Measurements from ENCODE around the gene RALGAPA1.
"Not testable (repeated sequence)": the region's sequence is repeated elsewhere in the genome, so short reads cannot be mapped to it uniquely, and the experiment has no call there.

RALGAPA1 gene

DNA sequence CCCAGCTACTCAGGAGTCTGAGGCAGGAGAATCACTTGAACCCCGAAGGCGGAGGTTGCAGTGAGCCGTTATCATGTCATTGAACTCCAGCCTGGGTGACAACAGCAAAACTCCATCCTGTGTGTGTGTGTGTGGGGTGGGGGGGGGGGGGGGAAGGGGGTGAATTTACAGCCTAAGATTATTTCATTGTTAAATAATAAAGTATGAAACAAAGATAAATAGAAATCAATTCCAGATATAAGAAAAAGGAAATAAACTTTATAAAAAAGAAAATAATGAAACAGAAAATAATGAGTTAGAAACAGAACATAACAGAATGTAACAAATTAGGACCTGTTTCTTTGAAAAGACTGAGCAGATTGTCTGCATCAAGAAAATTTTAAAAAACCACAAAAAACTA lies 191.6 kb downstream of the RALGAPA1 start:
- TF ChIP-seq, protein P1, sequence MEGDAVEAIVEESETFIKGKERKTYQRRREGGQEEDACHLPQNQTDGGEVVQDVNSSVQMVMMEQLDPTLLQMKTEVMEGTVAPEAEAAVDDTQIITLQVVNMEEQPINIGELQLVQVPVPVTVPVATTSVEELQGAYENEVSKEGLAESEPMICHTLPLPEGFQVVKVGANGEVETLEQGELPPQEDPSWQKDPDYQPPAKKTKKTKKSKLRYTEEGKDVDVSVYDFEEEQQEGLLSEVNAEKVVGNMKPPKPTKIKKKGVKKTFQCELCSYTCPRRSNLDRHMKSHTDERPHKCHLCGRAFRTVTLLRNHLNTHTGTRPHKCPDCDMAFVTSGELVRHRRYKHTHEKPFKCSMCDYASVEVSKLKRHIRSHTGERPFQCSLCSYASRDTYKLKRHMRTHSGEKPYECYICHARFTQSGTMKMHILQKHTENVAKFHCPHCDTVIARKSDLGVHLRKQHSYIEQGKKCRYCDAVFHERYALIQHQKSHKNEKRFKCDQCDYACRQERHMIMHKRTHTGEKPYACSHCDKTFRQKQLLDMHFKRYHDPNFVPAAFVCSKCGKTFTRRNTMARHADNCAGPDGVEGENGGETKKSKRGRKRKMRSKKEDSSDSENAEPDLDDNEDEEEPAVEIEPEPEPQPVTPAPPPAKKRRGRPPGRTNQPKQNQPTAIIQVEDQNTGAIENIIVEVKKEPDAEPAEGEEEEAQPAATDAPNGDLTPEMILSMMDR (IDR thresholded peaks at IDR 0.05; ENCODE audit: borderline replicate concordance, insufficient read depth, low read depth, low read length): no peak

DNA sequence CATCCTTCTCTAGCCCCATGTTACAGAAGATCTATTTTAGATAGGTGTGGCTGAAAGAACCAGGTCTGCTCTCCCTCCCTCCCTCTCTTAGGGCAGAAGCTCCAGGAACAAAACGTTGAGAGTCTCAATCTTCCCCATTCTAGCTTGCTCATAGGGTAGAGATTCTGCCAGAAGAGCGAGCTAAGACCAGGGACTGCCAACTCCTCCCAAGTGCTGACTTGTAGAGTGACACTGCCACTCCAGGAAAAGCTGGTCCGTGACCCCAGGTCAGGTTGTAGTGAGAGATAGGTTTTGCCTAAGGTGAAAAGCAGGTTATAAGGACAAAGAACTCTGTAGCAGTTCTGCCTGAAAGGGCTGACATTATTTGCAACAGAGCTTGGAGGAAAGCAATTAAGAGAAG lies 201.7 kb downstream of the RALGAPA1 start:
- TF ChIP-seq, protein P1 (IDR thresholded peaks at IDR 0.05; ENCODE audit: borderline replicate concordance, insufficient read depth, low read depth, low read length): no peak

More for the DNA sequence above, 191.6 kb downstream of the RALGAPA1 start:
- no peak overlapping the region for H3K4me3 ChIP-seq (ENCODE audit: low read depth, low read length)

DNA sequence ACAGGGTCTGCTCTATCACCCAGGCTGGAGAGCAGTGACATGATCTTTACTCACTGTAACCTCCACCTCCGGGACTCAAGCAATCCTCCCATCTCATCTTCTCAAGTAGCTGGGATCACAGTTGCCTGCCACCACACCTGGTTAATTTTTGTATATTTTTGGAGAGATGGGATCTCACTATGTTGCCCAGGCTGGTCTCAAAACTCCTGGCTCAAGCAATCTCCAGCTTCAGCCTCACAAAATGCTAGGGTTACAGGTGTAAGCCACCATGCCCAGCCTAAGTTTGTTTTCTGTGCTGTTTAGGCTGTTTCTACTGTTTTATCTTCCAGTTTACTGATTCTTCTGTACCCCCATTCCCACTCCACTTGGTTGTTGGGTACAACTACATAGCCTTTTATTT lies 208.8 kb downstream of the RALGAPA1 start:
- no peak overlapping the region for H3K4me3 ChIP-seq (ENCODE audit: low read depth, low read length)
- TF ChIP-seq, protein P1 (IDR thresholded peaks at IDR 0.05; ENCODE audit: borderline replicate concordance, insufficient read depth, low read depth, low read length): no peak

More for the DNA sequence above, 201.7 kb downstream of the RALGAPA1 start:
- H3K4me3 ChIP-seq (ENCODE audit: low read depth, low read length): no peak overlapping the region

DNA sequence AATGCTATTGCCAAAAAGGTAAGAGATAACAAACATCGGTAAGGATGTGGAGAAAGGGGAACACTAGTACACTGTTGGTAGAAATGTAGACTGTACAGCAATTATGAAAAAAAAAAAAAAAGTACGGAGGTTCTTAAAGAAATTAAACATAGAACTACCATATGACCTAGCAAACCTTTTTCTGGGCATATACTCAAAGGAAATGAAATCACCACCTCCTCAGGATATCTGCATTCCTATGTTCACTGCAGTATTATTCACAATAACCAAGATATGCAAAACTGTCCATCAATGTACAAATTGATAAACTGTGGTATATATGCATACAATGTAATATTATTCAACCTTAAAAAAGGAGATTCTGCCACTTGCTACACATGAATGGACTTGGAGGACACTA lies 214.5 kb downstream of the RALGAPA1 start:
- no peak overlapping the region for H3K4me3 ChIP-seq (ENCODE audit: low read depth, low read length)
- TF ChIP-seq, protein P1 (IDR thresholded peaks at IDR 0.05; ENCODE audit: borderline replicate concordance, insufficient read depth, low read depth, low read length): no peak

DNA sequence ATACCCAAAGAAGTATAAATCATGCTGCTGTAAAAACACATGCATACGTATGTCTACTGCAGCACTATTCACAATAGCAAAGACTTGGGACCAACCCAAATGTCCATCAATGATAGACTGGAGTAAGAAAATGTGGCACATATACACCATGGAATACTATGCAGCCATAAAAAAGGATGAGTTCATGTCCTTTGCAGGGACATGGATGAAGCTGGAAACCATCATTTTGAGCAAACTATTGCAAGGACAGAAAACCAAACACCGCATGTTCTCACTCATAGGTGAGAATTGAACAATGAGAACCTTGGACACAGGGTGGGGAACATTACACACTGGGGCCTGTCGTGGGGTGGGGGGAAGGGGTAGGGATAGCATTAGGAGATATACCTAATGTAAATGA lies 221.7 kb downstream of the RALGAPA1 start:
- H3K4me3 ChIP-seq (ENCODE audit: low read depth, low read length): not testable (repeated sequence)

DNA sequence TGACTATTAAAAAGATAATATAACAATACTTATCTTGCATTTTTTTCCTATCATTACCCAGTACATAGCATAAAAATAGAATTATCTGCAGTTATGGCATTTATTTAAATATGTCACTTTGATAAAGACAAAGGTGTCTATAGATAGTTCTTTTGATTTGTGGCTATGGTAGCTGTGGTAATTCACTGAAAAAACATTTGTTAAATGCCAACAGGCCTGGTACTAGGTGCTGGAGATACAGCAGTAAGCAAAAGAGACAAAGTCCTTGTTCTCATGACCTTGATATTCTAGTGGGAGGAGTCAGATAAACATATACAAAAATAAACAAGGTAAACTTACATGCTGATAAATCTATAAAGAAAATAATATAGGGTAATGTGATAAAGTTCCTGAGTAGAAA lies 230.5 kb downstream of the RALGAPA1 start:
- TF ChIP-seq, protein P1 (IDR thresholded peaks at IDR 0.05; ENCODE audit: borderline replicate concordance, insufficient read depth, low read depth, low read length): no peak
- no peak overlapping the region for H3K4me3 ChIP-seq (ENCODE audit: low read depth, low read length)

DNA sequence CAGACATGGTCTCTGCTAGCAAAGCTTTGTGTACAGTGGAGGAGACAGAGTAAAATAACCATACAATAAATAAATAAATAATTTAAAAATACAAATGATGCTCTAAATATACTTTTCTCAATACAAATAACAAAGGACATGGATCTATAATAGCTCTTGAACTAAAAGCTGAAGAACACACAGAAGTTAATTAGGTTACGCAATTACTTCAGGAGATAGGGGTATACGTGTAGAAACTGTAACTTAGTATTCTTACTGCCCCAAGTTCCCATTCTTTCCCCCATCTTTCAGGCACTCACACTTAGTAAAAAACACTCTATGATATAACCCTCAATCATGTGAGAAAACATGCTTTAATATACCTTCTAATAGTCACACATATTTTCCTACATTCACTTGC lies 231.0 kb downstream of the RALGAPA1 start:
- TF ChIP-seq, protein P1 (IDR thresholded peaks at IDR 0.05; ENCODE audit: borderline replicate concordance, insufficient read depth, low read depth, low read length): no peak
- H3K4me3 ChIP-seq (ENCODE audit: low read depth, low read length): no peak overlapping the region

DNA sequence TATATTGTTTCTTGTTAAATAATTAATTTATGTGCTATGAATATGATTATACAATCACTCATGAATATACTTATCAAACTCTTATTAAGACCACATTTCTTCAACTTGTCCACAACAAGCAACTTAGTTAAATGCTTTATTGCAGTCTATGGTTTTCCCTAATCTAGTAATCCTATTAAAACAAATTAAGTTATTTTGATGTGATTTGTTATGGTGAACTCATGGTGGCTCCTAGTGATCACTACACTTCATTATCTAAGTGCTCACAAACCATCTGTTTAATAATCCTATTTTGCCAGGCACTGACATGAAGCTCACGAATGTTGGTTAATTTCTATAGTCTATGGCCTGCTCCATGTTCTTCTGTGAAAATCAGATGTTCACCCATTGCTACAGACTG lies 232.2 kb downstream of the RALGAPA1 start:
- TF ChIP-seq, protein P1 (IDR thresholded peaks at IDR 0.05; ENCODE audit: borderline replicate concordance, insufficient read depth, low read depth, low read length): no peak

More for the DNA sequence above, 232.2 kb downstream of the RALGAPA1 start:
- no peak overlapping the region for H3K4me3 ChIP-seq (ENCODE audit: low read depth, low read length)

Data from GM12875 (cell line).